ENCODE results near the gene ZNF490.

ZNF490 gene

DNA sequence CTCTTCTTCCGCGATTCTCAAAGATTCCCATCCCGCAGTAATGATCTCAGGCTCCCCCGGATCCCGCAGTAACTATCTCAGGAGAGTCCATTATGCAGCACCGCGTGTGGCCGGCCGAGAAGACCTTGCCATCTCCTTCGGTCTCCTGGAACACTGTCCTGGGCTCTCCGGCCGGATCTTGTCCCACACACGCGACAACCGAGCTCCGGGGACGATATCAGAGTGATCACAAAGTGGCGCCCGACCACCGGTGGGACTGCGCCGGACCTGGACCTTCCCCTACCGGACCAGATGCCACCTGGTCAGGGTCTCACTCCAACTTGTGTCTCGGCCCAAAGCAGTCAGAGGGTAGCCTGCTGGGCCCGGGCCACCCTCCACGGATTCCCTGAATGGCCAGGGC is 31.9 kb upstream of the ZNF490 start:
- DNase-seq (ENCODE audit: extremely low spot score), result no peak
- ChIA-PET CTCF (no interaction called here), POLR2A (no interaction called here)
- TF ChIP-seq CTBP1 (IDR thresholded peaks at IDR 0.05; ENCODE audit: borderline replicate concordance), result no peak
- TF ChIP-seq HDGF (IDR thresholded peaks at IDR 0.05; ENCODE audit: borderline replicate concordance), result no peak
- no peak for TF ChIP-seq ARNT (IDR thresholded peaks at IDR 0.05)
- TF ChIP-seq TARDBP (IDR thresholded peaks at IDR 0.05), result no peak
- no peak for TF ChIP-seq BHLHE40 (IDR thresholded peaks at IDR 0.05; ENCODE audit: borderline replicate concordance)
- no peak for TF ChIP-seq SUZ12 (IDR thresholded peaks at IDR 0.05)
- TF ChIP-seq SP1 (IDR thresholded peaks at IDR 0.05), result no peak
- no peak for TF ChIP-seq L3MBTL2 (conservative IDR thresholded peaks at IDR 0.05)
- no peak for TF ChIP-seq NFRKB (IDR thresholded peaks at IDR 0.05)
- TF ChIP-seq ELF4 (IDR thresholded peaks at IDR 0.05), result no peak

DNA sequence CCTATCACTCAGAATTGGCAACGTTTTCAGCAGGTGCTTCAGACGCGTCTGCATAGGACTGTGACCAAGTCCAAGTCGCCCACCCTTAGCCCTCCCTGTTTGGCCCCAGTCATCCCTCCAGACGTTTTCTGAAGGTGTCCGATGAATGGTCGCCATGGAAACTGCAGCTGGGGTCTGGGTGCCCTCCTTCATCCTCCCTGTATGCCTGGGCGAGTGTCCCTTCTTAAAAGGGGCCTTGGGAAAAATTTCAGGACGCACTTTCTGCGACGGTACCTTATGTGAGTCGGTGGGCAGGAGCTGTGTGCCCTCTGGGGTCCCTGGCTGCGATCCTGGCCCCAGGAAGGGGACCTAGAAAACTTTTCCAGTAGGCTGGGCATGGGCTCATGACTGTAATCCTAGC is 30.8 kb upstream of the ZNF490 start:
- TF ChIP-seq BHLHE40 (IDR thresholded peaks at IDR 0.05; ENCODE audit: borderline replicate concordance) (no peak), L3MBTL2 (conservative IDR thresholded peaks at IDR 0.05) (no peak), LEF1 (IDR thresholded peaks at IDR 0.05; ENCODE audit: borderline replicate concordance) (no peak), ARNT (IDR thresholded peaks at IDR 0.05) (no peak), CTBP1 (IDR thresholded peaks at IDR 0.05; ENCODE audit: borderline replicate concordance) (no peak), FOXA1 (IDR thresholded peaks at IDR 0.05) (no peak), TARDBP (IDR thresholded peaks at IDR 0.05) (no peak), HDGF (IDR thresholded peaks at IDR 0.05; ENCODE audit: borderline replicate concordance) (no peak), ZNF384 (IDR thresholded peaks at IDR 0.05) (no peak), FOXK2 (IDR thresholded peaks at IDR 0.05) (no peak), FOXM1 (IDR thresholded peaks at IDR 0.05; ENCODE audit: borderline replicate concordance) (no peak)
- CTCF ChIA-PET, result no interaction called here
- no peak for DNase-seq (ENCODE audit: extremely low spot score)
- POLR2A ChIA-PET, result no interaction called here

DNA sequence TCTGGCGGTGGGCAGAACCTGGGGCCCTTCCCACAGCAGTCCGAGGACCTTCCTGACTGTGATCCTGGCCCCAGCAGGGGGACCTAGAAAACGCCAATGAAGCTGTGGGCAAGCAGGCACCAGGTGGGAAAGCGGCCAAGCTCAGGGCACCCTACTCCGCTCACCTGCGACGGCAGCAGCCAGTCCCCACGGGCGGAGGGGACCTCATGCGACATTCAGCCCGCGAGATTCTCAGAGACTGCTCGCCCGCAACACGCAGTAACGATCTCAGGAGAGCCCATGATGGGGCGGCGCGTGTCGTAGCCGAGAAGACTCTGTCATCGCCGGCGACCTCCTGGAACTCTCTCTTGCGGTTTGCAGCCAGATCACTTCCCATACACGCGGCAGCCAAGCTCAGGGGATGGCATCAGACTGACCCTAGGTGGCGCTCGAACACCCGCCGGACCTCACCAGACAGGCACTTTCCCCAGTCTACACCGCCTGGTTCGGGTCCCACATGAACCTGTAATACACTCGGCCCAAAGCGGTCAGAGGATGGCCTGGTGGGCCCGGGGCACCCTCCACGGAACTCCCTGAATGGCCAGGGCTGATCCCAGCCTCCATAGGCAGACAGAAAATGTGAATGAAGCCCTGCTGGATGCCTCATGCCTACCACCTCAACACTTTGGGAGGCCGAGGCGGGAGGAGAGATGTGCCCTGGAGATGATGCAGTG is 29.4 kb upstream of the ZNF490 start:
- no peak for TF ChIP-seq ARNT (IDR thresholded peaks at IDR 0.05)
- no peak for TF ChIP-seq FOXA1 (IDR thresholded peaks at IDR 0.05)
- no peak for TF ChIP-seq SP1 (IDR thresholded peaks at IDR 0.05)
- no peak for TF ChIP-seq FOXK2 (IDR thresholded peaks at IDR 0.05)
- no peak for TF ChIP-seq ELF4 (IDR thresholded peaks at IDR 0.05)
- no peak for TF ChIP-seq NFRKB (IDR thresholded peaks at IDR 0.05)
- no peak for TF ChIP-seq FOXM1 (IDR thresholded peaks at IDR 0.05; ENCODE audit: borderline replicate concordance)
- TF ChIP-seq BHLHE40 (IDR thresholded peaks at IDR 0.05; ENCODE audit: borderline replicate concordance), result no peak
- no peak for TF ChIP-seq CTBP1 (IDR thresholded peaks at IDR 0.05; ENCODE audit: borderline replicate concordance)
- no peak for TF ChIP-seq TARDBP (IDR thresholded peaks at IDR 0.05)
- no peak for TF ChIP-seq LEF1 (IDR thresholded peaks at IDR 0.05; ENCODE audit: borderline replicate concordance)
- no peak for TF ChIP-seq L3MBTL2 (conservative IDR thresholded peaks at IDR 0.05)
- TF ChIP-seq HDGF (IDR thresholded peaks at IDR 0.05; ENCODE audit: borderline replicate concordance), result no peak
- TF ChIP-seq SUZ12 (IDR thresholded peaks at IDR 0.05), result no peak
- TF ChIP-seq ZNF384 (IDR thresholded peaks at IDR 0.05), result no peak
- TF ChIP-seq, protein P1, sequence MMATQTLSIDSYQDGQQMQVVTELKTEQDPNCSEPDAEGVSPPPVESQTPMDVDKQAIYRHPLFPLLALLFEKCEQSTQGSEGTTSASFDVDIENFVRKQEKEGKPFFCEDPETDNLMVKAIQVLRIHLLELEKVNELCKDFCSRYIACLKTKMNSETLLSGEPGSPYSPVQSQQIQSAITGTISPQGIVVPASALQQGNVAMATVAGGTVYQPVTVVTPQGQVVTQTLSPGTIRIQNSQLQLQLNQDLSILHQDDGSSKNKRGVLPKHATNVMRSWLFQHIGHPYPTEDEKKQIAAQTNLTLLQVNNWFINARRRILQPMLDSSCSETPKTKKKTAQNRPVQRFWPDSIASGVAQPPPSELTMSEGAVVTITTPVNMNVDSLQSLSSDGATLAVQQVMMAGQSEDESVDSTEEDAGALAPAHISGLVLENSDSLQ (IDR thresholded peaks at IDR 0.05), result no peak
- POLR2A ChIA-PET, result no interaction called here
- CTCF ChIA-PET, result interaction anchor here (0.6 kb wide), 1 partner anchor 120 kb away, joined by 6 read pairs; no protein-coding TSS in a partner anchor
- DNase-seq (ENCODE audit: extremely low spot score), result peak; percentile 75

DNA sequence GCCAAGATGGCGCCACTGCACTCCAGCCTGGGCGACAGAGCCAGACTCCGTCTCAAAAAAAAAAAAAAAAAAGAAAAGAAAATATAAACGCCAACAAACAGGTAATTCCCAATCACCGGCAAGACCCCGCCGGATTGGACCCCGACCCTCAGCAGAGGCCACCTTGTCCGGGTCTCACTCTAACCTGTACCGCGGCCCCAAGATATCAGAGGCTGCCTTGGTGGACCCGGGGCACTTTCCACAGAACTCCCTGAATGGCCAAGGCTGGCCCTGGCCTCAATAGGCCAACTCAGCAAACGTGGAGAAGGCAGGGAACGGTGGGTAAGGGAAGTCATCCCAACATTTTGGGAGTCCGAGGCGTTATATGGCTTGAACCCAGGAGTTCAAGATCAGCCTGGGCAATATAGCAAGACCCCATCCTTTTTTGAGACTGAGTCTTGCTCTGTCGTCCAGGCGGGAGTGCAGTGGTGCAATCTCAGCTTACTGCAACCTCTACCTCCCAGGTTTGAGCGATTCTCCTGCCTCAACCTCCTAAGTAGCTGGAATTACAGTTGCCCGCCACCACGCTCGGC is 28.1 kb upstream of the ZNF490 start:
- ChIA-PET CTCF (no interaction called here), POLR2A (no interaction called here)
- DNase-seq (ENCODE audit: extremely low spot score), result no peak
- TF ChIP-seq LEF1 (IDR thresholded peaks at IDR 0.05; ENCODE audit: borderline replicate concordance), result no peak

DNA sequence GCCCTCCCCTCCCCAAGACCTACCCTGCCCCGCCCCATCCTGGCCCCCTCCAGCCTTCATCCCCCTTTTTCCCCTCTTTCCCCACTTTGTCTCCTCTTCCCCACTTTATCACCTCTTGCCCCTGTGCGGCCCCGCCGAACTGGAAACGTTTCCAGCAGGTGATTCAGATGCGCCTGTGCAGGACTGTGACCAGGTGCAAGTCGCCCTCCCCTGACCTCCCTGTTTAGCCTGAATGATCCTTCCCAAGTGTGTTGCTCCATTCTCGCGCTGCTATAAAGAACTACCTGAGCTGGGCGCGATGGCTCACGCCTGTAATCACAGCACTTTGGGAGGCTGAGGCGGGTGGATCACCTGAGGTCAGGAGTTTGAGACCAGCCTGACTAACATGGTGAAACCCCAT is 26.0 kb upstream of the ZNF490 start:
- CTCF ChIA-PET, result no interaction called here
- TF ChIP-seq ELF4 (IDR thresholded peaks at IDR 0.05) (no peak), FOXA1 (IDR thresholded peaks at IDR 0.05) (no peak), FOXK2 (IDR thresholded peaks at IDR 0.05) (no peak), ZNF384 (IDR thresholded peaks at IDR 0.05) (no peak), LEF1 (IDR thresholded peaks at IDR 0.05; ENCODE audit: borderline replicate concordance) (no peak), BHLHE40 (IDR thresholded peaks at IDR 0.05; ENCODE audit: borderline replicate concordance) (no peak), FOXM1 (IDR thresholded peaks at IDR 0.05; ENCODE audit: borderline replicate concordance) (no peak), L3MBTL2 (conservative IDR thresholded peaks at IDR 0.05) (no peak), SP1 (IDR thresholded peaks at IDR 0.05) (no peak), HDGF (IDR thresholded peaks at IDR 0.05; ENCODE audit: borderline replicate concordance) (no peak), ARNT (IDR thresholded peaks at IDR 0.05) (no peak), NFRKB (IDR thresholded peaks at IDR 0.05) (no peak), CTBP1 (IDR thresholded peaks at IDR 0.05; ENCODE audit: borderline replicate concordance) (no peak), SUZ12 (IDR thresholded peaks at IDR 0.05) (no peak), TARDBP (IDR thresholded peaks at IDR 0.05) (no peak)
- TF ChIP-seq, protein P1 (IDR thresholded peaks at IDR 0.05), result no peak
- POLR2A ChIA-PET, result no interaction called here
- no peak for DNase-seq (ENCODE audit: extremely low spot score)

DNA sequence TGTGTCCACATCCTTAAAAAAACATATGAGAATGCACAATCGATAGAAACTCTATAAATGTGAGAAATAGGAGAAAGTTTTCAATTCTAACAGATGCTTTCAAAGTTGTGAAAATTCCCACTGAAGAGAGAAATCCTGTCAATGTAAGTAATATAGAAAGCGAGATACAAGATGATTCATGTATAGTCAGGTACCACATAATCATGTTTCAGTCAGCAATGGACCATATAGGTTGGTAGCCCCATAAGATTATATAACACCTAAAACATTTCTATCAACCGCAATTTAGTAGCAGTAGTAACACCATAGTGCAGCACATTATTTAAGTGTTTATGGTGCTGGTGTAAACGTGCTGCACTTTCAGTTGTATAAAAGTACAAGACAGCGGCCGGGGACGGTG is 18.6 kb upstream of the ZNF490 start:
- ChIA-PET POLR2A (no interaction called here), CTCF (no interaction called here)
- no peak for DNase-seq (ENCODE audit: extremely low spot score)
- TF ChIP-seq ARNT (IDR thresholded peaks at IDR 0.05), result no peak
- no peak for TF ChIP-seq NFRKB (IDR thresholded peaks at IDR 0.05)
- no peak for TF ChIP-seq L3MBTL2 (conservative IDR thresholded peaks at IDR 0.05)
- TF ChIP-seq TARDBP (IDR thresholded peaks at IDR 0.05), result no peak
- no peak for TF ChIP-seq FOXM1 (IDR thresholded peaks at IDR 0.05; ENCODE audit: borderline replicate concordance)
- TF ChIP-seq HDGF (IDR thresholded peaks at IDR 0.05; ENCODE audit: borderline replicate concordance), result no peak
- TF ChIP-seq SUZ12 (IDR thresholded peaks at IDR 0.05), result no peak
- TF ChIP-seq ELF4 (IDR thresholded peaks at IDR 0.05), result no peak
- no peak for TF ChIP-seq ZNF384 (IDR thresholded peaks at IDR 0.05)
- no peak for TF ChIP-seq LEF1 (IDR thresholded peaks at IDR 0.05; ENCODE audit: borderline replicate concordance)
- TF ChIP-seq CTBP1 (IDR thresholded peaks at IDR 0.05; ENCODE audit: borderline replicate concordance), result no peak
- TF ChIP-seq BHLHE40 (IDR thresholded peaks at IDR 0.05; ENCODE audit: borderline replicate concordance), result no peak
- TF ChIP-seq SP1 (IDR thresholded peaks at IDR 0.05), result no peak
- TF ChIP-seq, protein P1 (IDR thresholded peaks at IDR 0.05), result no peak
- TF ChIP-seq FOXK2 (IDR thresholded peaks at IDR 0.05), result no peak
- no peak for TF ChIP-seq FOXA1 (IDR thresholded peaks at IDR 0.05)
